ENCODE results near the gene ALX4.

Gene ALX4

DNA sequence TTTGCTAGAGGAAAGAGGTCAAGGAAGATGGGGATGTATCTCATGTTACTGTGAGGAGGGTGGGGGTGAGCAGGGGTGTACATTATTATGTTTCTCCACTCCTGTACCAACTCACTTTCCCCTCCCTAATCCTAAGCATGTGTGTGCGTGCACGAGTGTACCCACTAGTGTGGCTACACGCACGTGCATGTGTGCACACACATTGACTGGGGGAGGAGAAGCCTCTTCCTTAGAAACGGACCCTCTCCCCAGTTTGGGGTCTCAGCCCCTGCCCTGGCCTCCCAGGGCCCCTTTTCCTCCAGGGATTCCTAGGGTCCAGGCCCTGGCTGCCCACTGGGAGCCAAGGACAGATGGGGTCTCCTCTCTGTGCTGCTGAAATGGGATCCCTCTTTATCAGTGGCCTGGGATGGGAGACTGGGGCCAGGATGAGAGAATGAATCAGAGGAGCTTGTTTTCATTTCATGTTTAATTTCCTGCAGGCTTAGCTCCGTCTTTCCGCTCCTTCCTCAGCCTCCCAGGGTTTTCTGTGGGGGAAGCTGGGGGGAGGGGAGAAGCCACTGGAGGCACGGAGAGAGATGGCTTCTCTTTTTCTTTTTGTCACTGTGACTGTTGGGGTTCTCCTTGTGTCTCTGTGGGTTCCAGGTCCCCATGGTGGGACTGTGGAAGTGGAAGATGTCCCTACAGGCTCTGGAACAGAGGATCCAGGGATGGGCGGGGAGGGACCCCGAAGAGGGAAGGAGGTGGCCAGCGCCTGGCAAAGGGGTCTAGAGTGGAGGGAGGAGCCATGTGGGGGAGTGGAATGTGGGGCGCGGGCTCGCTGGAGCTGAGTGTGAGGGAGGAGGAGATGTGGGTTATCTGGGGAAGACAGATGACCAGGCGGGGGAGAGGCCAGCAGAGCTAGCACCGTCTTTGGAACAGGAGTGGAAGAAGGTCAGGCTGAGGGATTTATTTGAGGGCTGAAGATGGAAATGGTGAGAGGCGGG lies 40.3 kb downstream of the ALX4 start:
- no peak overlapping the region for H3K9ac ChIP-seq (ENCODE audit: low read depth, low read length)
- no peaks in the 10 kb centered on the region for H3K27me3 ChIP-seq (ENCODE audit: insufficient read depth, low read length)
- no peaks in the 10 kb centered on the region for H3K4me1 ChIP-seq (ENCODE audit: insufficient read depth, low read length)
- no peaks in the 10 kb centered on the region for H3K36me3 ChIP-seq (ENCODE audit: insufficient read depth, low read depth, low read length)
- no peaks in the 10 kb centered on the region for H3K9me3 ChIP-seq (ENCODE audit: insufficient read depth, low read depth, low read length)
- H3K4me3 ChIP-seq (ENCODE audit: low read length): no peak overlapping the region
- H3K27ac ChIP-seq (ENCODE audit: low read length): no peak overlapping the region

DNA sequence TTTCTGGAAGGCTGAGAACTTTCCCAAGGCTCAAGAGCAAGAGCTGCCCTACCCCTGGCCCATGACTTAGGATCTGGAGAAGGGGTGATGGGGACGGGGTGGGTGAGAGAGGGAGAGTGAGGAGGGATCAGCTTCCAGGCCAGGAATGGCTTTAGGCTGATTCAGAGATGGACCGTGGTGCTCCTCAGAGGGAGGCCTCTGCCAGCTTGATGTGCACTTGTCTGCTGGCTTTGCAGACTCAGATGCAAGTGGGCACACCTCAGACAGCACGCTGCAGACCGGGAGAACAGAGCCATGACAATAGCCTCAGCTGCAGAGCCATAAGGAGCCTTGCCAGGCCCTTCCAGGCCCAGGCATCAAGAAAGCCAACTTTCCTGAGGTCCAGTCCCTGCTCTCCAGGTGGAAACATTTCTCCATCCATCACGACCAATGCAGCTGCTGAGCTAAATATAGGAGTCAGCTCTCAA lies 41.3 kb downstream of the ALX4 start:
- Histone ChIP-seq H3K9ac (ENCODE audit: low read depth, low read length) (no peak overlapping the region), H3K36me3 (ENCODE audit: insufficient read depth, low read depth, low read length) (no peaks in the 10 kb centered on the region), H3K27me3 (ENCODE audit: insufficient read depth, low read length) (no peaks in the 10 kb centered on the region), H3K4me1 (ENCODE audit: insufficient read depth, low read length) (no peaks in the 10 kb centered on the region), H3K9me3 (ENCODE audit: insufficient read depth, low read depth, low read length) (no peaks in the 10 kb centered on the region), H3K27ac (ENCODE audit: low read length) (no peak overlapping the region), H3K4me3 (ENCODE audit: low read length) (no peak overlapping the region)

- Histone ChIP-seq H3K4me1 (ENCODE audit: insufficient read depth, low read length) (no peaks in the 10 kb centered on the region), H3K27me3 (ENCODE audit: insufficient read depth, low read length) (no peaks in the 10 kb centered on the region), H3K9ac (ENCODE audit: low read depth, low read length) (no peak overlapping the region), H3K36me3 (ENCODE audit: insufficient read depth, low read depth, low read length) (no peaks in the 10 kb centered on the region), H3K9me3 (ENCODE audit: insufficient read depth, low read depth, low read length) (no peaks in the 10 kb centered on the region), H3K4me3 (ENCODE audit: low read length) (no peak overlapping the region), H3K27ac (ENCODE audit: low read length) (no peak overlapping the region)
Observed at GRCh38 chr11:44267750-44268613, 42.0 kb downstream of the ALX4 start.

DNA sequence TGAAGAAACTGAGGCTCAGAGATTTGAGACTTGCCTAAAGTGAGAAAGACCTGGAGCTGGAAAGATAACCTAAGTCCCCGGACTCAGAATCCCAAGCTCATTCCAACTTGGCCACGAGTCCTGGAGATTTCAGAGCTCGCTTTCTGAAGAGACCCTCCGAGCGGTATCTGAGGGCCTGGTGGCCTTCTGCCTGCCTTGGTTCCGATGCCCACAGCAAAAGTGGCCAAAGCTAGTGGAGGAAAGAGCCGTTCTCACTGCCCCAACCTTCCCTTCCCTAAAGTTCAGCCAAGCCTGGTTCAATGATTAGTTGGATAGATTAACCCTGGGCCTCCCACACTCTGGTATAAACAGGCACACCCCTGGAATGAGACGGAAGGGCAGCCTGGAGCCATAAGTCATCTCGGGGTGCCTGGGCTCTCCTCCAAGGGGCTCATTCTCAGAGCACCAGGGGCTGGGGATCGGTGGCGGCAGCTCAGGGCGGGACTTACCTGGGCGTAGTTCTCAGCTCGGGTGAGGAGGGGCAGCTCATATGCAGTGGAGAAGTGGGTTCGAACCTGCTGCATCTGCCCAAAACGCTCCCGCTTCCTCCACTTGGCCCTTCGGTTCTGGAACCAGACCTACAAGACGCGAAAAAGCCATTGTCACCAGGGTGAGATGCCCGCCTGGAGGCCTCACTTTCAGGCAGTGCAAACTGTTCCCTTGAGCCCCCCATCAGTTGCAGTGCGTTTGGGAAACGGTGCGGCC lies 42.8 kb downstream of the ALX4 start:
- Histone ChIP-seq H3K27me3 (ENCODE audit: insufficient read depth, low read length) (no peaks in the 10 kb centered on the region), H3K4me3 (ENCODE audit: low read length) (no peak overlapping the region), H3K9ac (ENCODE audit: low read depth, low read length) (no peak overlapping the region), H3K9me3 (ENCODE audit: insufficient read depth, low read depth, low read length) (no peaks in the 10 kb centered on the region), H3K4me1 (ENCODE audit: insufficient read depth, low read length) (no peaks in the 10 kb centered on the region), H3K36me3 (ENCODE audit: insufficient read depth, low read depth, low read length) (no peaks in the 10 kb centered on the region), H3K27ac (ENCODE audit: low read length) (no peak overlapping the region)

DNA sequence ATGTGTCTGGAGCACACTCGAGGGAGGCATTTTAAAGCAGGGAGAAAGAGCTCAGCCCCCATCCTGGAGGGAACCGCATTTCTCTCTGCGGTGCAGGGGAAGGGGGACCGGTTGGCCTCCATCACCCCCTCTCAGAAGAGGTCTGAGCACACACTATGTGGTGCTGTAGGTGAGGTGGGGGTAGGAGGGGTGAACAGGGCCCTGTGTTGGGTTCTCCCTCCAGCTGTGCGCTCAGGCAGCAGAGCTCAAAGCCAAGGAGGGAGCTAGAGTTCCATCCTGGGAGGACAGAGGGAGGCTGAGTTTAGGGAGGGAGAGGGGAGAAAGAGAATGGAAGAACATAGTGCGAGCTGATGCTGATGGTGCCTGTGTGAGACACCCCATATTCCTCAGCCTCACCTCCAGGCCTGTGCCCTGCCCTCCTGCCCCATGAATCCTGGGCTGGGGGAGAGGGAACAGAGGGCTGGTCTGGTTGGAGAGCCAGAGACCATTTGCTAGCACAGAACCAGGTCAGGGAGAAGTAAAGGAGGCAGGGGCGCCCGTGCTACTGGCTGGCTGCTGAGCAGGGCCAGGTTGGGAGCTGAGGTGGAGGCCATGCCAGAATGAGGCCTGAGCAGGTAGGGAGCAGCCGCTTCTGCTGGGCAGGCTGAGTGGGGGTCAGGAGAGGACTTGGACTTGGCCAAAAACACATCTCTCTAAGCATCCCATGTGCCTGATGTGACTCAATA lies 43.7 kb downstream of the ALX4 start:
- Histone ChIP-seq H3K27me3 (ENCODE audit: insufficient read depth, low read length) (no peaks in the 10 kb centered on the region), H3K9me3 (ENCODE audit: insufficient read depth, low read depth, low read length) (no peaks in the 10 kb centered on the region), H3K27ac (ENCODE audit: low read length) (no peak overlapping the region), H3K4me1 (ENCODE audit: insufficient read depth, low read length) (no peaks in the 10 kb centered on the region), H3K9ac (ENCODE audit: low read depth, low read length) (no peak overlapping the region), H3K36me3 (ENCODE audit: insufficient read depth, low read depth, low read length) (no peaks in the 10 kb centered on the region), H3K4me3 (ENCODE audit: low read length) (no peak overlapping the region)

DNA sequence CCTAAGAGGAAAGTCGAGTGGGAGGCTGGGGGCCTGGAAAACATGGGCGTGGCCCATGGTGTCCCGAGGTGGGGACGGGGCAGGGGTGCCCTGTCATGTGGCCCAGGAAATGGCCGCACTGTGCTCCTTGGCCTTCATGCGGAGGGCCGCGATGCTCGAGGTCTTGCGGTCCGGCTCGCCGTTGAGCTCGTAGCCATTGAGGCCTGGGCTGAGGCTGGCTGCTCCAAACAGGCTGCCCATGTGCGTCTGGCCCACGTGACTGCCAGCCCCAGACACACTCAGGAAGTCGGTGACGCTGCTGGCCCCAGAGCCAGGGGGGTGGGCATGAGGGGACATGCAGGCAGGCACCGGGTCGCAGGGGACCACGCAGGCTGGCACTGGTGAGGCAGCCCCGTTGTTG lies 45.2 kb downstream of the ALX4 start:
- no peaks in the 10 kb centered on the region for H3K36me3 ChIP-seq (ENCODE audit: insufficient read depth, low read depth, low read length)
- H3K9me3 ChIP-seq (ENCODE audit: insufficient read depth, low read depth, low read length): no peaks in the 10 kb centered on the region
- no peaks in the 10 kb centered on the region for H3K27me3 ChIP-seq (ENCODE audit: insufficient read depth, low read length)
- no peak overlapping the region for H3K4me3 ChIP-seq (ENCODE audit: low read length)
- no peak overlapping the region for H3K9ac ChIP-seq (ENCODE audit: low read depth, low read length)
- no peak overlapping the region for H3K27ac ChIP-seq (ENCODE audit: low read length)
- H3K4me1 ChIP-seq (ENCODE audit: insufficient read depth, low read length): no peaks in the 10 kb centered on the region

DNA sequence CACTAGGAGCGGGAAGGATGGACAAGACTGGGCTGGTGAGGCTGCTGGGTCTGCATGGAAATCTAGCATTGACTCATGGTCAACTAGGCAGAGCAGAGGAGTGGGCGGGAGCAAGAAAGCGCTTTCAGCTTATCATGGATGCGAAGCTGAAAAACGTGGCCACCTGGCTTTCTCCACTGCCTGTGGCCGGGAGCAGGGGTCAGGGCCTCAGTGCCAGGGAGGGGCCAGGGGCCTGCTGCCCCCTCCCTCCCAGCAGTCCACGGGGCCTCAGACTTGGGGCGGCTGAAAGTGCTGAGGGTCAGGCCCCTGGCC lies 45.5 kb downstream of the ALX4 start:
- H3K9me3 ChIP-seq (ENCODE audit: insufficient read depth, low read depth, low read length): no peaks in the 10 kb centered on the region
- no peak overlapping the region for H3K27ac ChIP-seq (ENCODE audit: low read length)
- no peak overlapping the region for H3K4me3 ChIP-seq (ENCODE audit: low read length)
- H3K36me3 ChIP-seq (ENCODE audit: insufficient read depth, low read depth, low read length): no peaks in the 10 kb centered on the region
- no peak overlapping the region for H3K9ac ChIP-seq (ENCODE audit: low read depth, low read length)
- H3K4me1 ChIP-seq (ENCODE audit: insufficient read depth, low read length): no peaks in the 10 kb centered on the region
- no peaks in the 10 kb centered on the region for H3K27me3 ChIP-seq (ENCODE audit: insufficient read depth, low read length)

DNA sequence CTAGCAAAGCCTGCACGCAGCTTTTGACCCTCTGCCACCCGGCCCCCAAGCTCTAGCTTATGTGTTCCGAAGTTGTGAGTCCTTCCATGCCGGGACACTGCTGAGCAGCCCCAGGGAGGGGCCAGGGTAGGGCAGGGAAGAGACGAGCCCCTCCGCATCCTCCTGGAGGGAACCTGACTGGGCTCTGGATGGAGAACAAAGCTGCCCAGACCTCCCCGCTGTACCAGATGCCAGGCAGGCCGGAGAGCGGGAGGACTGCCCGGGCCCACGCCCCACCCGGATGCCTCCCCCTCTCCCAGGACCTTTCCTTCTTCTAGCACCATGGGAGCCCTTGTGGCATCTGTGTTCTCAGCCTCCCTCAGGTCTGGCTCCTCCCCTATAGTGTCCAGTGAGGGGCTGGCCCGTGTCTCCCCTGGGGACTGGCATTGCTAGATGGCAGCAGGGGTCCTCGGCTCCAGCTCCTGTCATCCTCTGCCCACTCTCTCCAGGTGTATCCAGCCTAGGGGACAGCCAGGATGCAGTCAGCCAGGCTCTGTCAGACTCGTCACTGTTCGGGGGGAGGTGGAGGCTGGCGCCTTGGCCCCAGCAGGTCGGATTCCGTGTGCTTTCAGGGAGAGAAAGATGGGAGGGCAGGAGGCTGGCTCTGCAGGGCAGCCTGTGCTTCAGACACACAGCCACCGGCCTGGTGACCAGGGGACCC lies 46.1 kb downstream of the ALX4 start:
- Histone ChIP-seq H3K27me3 (ENCODE audit: insufficient read depth, low read length) (no peaks in the 10 kb centered on the region), H3K9ac (ENCODE audit: low read depth, low read length) (no peak overlapping the region), H3K27ac (ENCODE audit: low read length) (no peak overlapping the region), H3K36me3 (ENCODE audit: insufficient read depth, low read depth, low read length) (no peaks in the 10 kb centered on the region), H3K4me3 (ENCODE audit: low read length) (no peak overlapping the region), H3K4me1 (ENCODE audit: insufficient read depth, low read length) (no peaks in the 10 kb centered on the region), H3K9me3 (ENCODE audit: insufficient read depth, low read depth, low read length) (no peaks in the 10 kb centered on the region)

- no peak overlapping the region for H3K4me3 ChIP-seq (ENCODE audit: low read length)
- H3K27ac ChIP-seq (ENCODE audit: low read length): no peak overlapping the region
- no peaks in the 10 kb centered on the region for H3K4me1 ChIP-seq (ENCODE audit: insufficient read depth, low read length)
- no peaks in the 10 kb centered on the region for H3K36me3 ChIP-seq (ENCODE audit: insufficient read depth, low read depth, low read length)
- H3K9me3 ChIP-seq (ENCODE audit: insufficient read depth, low read depth, low read length): no peaks in the 10 kb centered on the region
- H3K27me3 ChIP-seq (ENCODE audit: insufficient read depth, low read length): no peaks in the 10 kb centered on the region
- no peak overlapping the region for H3K9ac ChIP-seq (ENCODE audit: low read depth, low read length)
Observed at GRCh38 chr11:44261800-44262591, 47.9 kb downstream of the ALX4 start.

DNA sequence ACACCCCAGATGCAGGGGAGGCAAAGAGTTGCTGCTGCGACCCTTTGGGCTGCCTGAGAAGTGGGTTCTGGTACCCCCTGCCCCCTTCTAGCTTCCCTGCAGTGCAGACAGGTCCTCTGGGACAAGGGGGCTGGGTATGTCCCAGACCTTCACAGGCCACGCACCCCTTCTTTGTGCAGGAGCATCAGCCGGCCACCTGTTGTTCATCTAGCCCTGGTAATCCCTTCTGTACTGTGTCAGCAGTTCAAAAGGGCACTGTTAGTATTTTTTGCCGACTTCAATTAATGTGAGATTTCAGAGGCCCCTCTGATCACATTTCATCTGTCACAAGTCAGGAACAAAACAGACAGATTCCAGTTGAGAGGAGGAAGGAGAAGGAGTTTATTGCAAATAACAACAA lies 49.9 kb downstream of the ALX4 start:
- Histone ChIP-seq H3K4me1 (ENCODE audit: insufficient read depth, low read length) (no peaks in the 10 kb centered on the region), H3K9ac (ENCODE audit: low read depth, low read length) (no peak overlapping the region), H3K9me3 (ENCODE audit: insufficient read depth, low read depth, low read length) (no peaks in the 10 kb centered on the region), H3K27me3 (ENCODE audit: insufficient read depth, low read length) (no peaks in the 10 kb centered on the region), H3K27ac (ENCODE audit: low read length) (no peak overlapping the region), H3K36me3 (ENCODE audit: insufficient read depth, low read depth, low read length) (no peaks in the 10 kb centered on the region), H3K4me3 (ENCODE audit: low read length) (no peak overlapping the region)

Data from iPS-20b (cell line).